ENCODE measurements around the gene SLC29A1. TPM values are rescaled to one million over a fixed set of nuclear protein-coding genes. Genes with fewer than 3 reads are reported as not detected.
A peak's percentile ranks its signal among the peaks of the same experiment; 100 is the strongest.

SLC29A1 gene
- total RNA-seq, 1 donor, result 9.5 TPM

- DNase-seq (ENCODE audit: low read depth), result no peak
- H3K4me3 ChIP-seq (ENCODE audit: low read depth, low read length), result no peak overlapping the region
- TF ChIP-seq CTCF (IDR thresholded peaks at IDR 0.05; ENCODE audit: insufficient read depth, low read depth, low read length), result no peak
These were observed 31.1 kb downstream of the SLC29A1 start for GRCh38 chr6:44254191-44255104.

GRCh38 chr6:44255105-44255808, 31.9 kb downstream of the SLC29A1 start:
- H3K4me3 ChIP-seq (ENCODE audit: low read depth, low read length), result no peak overlapping the region
- DNase-seq (ENCODE audit: low read depth), result no peak
- no peak for TF ChIP-seq CTCF (IDR thresholded peaks at IDR 0.05; ENCODE audit: insufficient read depth, low read depth, low read length)

- no peak for DNase-seq (ENCODE audit: low read depth)
- H3K4me3 ChIP-seq (ENCODE audit: low read depth, low read length), result peak overlapping the region; percentile 93
- TF ChIP-seq CTCF (IDR thresholded peaks at IDR 0.05; ENCODE audit: insufficient read depth, low read depth, low read length), result no peak
These were observed 32.7 kb downstream of the SLC29A1 start for GRCh38 chr6:44255871-44256774.

- TF ChIP-seq CTCF (IDR thresholded peaks at IDR 0.05; ENCODE audit: insufficient read depth, low read depth, low read length), result no peak
- no peak for DNase-seq (ENCODE audit: low read depth)
- peak overlapping the region; percentile 93 for H3K4me3 ChIP-seq (ENCODE audit: low read depth, low read length)
These were observed 33.3 kb downstream of the SLC29A1 start for GRCh38 chr6:44256775-44257024.

- TF ChIP-seq CTCF (IDR thresholded peaks at IDR 0.05; ENCODE audit: insufficient read depth, low read depth, low read length), result peak; percentile 50
- H3K4me3 ChIP-seq (ENCODE audit: low read depth, low read length), result peak within 1 kb of the TSS; percentile 93
- DNase-seq (ENCODE audit: low read depth), result peak; percentile 66
These were observed 33.8 kb downstream of the SLC29A1 start, which contains the start of gene SLC35B2 for GRCh38 chr6:44257025-44257752. Gene SLC35B2, minus strand, starts transcription at chr6:44257528. Its CDS starts 118 bp downstream, at chr6:44257410.
